ENCODE measurements around the gene SKIC8. TPM values are rescaled to one million over a fixed set of nuclear protein-coding genes. Genes with fewer than 3 reads are reported as not detected.

Gene SKIC8
- total RNA-seq, 1 experiment from 2014 or later: 56.2 TPM

DNA sequence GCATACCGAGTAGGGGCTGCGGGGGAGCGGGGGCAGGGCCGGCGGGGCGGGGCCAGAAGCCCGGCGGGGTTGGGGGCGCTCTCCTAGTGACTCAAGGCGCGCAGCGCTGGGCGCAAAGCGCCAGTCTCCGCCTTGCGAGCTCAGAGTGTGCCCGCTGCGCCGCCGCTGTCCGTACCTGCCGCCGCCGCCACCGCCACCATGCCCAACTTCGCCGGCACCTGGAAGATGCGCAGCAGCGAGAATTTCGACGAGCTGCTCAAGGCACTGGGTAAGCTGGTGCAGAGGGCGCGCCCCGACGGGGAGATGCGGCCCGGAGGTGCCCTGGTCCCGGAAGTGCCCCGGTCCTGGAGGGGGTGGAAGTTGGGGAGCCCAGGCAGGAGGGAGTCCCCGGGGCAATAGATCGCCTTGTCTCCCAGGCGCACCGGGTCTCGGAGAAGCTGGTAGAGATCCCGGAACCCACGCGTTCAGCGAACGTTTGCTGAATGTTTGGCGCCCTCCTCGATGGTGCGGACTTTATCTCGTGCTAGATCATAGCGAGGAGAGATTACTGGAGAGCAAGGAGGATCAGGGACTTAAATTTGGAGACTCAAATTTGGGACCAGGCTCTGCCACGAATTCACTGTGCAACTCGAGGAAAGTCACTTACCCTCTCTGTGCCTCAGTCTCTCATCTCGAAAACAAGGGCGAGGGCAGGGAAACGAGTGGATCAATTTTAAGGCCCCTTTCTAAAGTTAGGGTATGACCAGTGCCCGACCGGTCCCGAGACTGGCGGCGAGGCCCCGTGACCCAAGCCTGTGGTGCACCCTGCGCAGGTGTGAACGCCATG lies 41.0 kb upstream of the SKIC8 start, which contains the start of gene CRABP1:
Gene CRABP1, plus strand, starts transcription at position 123 of the 826 bp plus-strand sequence. Its CDS starts 76 bp downstream, at position 199.
- TF ChIP-seq, protein P1, sequence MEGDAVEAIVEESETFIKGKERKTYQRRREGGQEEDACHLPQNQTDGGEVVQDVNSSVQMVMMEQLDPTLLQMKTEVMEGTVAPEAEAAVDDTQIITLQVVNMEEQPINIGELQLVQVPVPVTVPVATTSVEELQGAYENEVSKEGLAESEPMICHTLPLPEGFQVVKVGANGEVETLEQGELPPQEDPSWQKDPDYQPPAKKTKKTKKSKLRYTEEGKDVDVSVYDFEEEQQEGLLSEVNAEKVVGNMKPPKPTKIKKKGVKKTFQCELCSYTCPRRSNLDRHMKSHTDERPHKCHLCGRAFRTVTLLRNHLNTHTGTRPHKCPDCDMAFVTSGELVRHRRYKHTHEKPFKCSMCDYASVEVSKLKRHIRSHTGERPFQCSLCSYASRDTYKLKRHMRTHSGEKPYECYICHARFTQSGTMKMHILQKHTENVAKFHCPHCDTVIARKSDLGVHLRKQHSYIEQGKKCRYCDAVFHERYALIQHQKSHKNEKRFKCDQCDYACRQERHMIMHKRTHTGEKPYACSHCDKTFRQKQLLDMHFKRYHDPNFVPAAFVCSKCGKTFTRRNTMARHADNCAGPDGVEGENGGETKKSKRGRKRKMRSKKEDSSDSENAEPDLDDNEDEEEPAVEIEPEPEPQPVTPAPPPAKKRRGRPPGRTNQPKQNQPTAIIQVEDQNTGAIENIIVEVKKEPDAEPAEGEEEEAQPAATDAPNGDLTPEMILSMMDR (IDR thresholded peaks at IDR 0.05; ENCODE audit: unreplicated experiment): no peak
- no TSS peak for BruUV-seq (replicated peaks)
- POLR2A ChIA-PET: no interaction called here
- CTCF ChIA-PET: no interaction called here
- Mint-ChIP-seq H3K9me3 (ENCODE audit: unreplicated experiment) (no peaks in the 10 kb centered on the region), H3K4me1 (ENCODE audit: insufficient read depth, unreplicated experiment) (no peaks in the 10 kb centered on the region), H3K36me3 (ENCODE audit: insufficient read depth, unreplicated experiment) (no peaks in the 10 kb centered on the region), H3K4me3 (ENCODE audit: unreplicated experiment) (no peak within 1 kb of the TSS), H3K27me3 (ENCODE audit: insufficient read depth, unreplicated experiment) (peaks cover 68% of the 10 kb centered on the region), H3K27ac (ENCODE audit: low read depth, unreplicated experiment) (no peak within 1 kb of the TSS)
- no peak for DNase-seq (ENCODE audit: unreplicated experiment)
- intact Hi-C loops (cut with micrococcal nuclease): no loop called here

DNA sequence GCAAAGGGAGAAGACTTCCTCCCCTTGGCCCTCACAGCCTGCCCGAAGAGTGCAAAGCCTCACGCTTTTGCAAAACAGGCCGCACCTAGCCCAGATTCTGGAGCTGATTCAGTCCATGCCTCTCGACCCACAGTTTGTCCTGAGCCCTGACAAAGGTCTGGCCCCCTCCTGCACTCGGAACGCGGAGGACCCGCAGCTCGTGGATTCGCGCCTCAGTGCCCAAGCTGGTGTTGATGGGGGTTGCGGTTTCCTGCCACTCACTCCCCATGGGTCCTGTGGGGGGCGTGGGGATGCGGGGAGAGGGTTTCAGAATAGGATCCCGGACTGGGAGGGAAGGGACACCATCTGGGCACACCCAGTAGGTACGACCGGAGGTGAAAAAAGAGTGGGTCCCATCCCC lies 40.1 kb upstream of the SKIC8 start:
- POLR2A ChIA-PET: no interaction called here
- intact Hi-C loops (cut with micrococcal nuclease): no loop called here
- TF ChIP-seq, protein P1 (IDR thresholded peaks at IDR 0.05; ENCODE audit: unreplicated experiment): no peak
- no peak overlapping the region for H3K4me3 Mint-ChIP-seq (ENCODE audit: unreplicated experiment)
- CTCF ChIA-PET: interaction anchor here (0.7 kb wide), 1 partner anchor 1249 kb away, joined by 4 read pairs; no protein-coding TSS in a partner anchor
- H3K27me3 Mint-ChIP-seq (ENCODE audit: insufficient read depth, unreplicated experiment): peaks cover 68% of the 10 kb centered on the region
- H3K36me3 Mint-ChIP-seq (ENCODE audit: insufficient read depth, unreplicated experiment): no peaks in the 10 kb centered on the region
- no peaks in the 10 kb centered on the region for H3K4me1 Mint-ChIP-seq (ENCODE audit: insufficient read depth, unreplicated experiment)
- H3K9me3 Mint-ChIP-seq (ENCODE audit: unreplicated experiment): no peaks in the 10 kb centered on the region
- no peak for DNase-seq (ENCODE audit: unreplicated experiment)
- H3K27ac Mint-ChIP-seq (ENCODE audit: low read depth, unreplicated experiment): no peak overlapping the region
- no TSS peak for BruUV-seq (replicated peaks)

DNA sequence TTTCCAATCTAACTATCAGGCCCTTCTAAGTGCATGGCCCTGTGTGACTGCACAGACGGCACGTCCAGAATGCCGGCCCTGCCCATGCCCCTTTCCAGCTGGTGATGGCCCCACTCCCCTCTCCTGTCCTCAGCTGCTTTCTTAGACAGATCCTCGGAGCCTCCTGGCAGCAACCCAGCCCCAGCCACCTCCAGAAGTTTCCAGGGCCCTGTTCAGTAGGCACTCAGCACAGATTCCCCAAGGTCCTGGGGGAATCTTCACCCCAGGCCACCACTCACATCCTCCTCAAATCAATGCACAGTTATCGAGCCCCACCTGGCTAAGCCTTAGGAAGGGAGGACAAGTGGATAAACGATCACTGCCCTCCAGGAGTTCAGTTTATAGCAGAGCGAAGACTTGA lies 39.4 kb upstream of the SKIC8 start:
- TF ChIP-seq, protein P1 (IDR thresholded peaks at IDR 0.05; ENCODE audit: unreplicated experiment): no peak
- ChIA-PET CTCF (no interaction called here), POLR2A (interaction anchor here (0.7 kb wide), 1 partner anchor 68 kb away, joined by 4 read pairs; no protein-coding TSS in a partner anchor)
- peaks cover 63% of the 10 kb centered on the region for H3K27me3 Mint-ChIP-seq (ENCODE audit: insufficient read depth, unreplicated experiment)
- H3K4me1 Mint-ChIP-seq (ENCODE audit: insufficient read depth, unreplicated experiment): no peaks in the 10 kb centered on the region
- no TSS peak for BruUV-seq (replicated peaks)
- no peak overlapping the region for H3K27ac Mint-ChIP-seq (ENCODE audit: low read depth, unreplicated experiment)
- intact Hi-C loops (cut with micrococcal nuclease): no loop called here
- no peaks in the 10 kb centered on the region for H3K9me3 Mint-ChIP-seq (ENCODE audit: unreplicated experiment)
- no peak overlapping the region for H3K4me3 Mint-ChIP-seq (ENCODE audit: unreplicated experiment)
- DNase-seq (ENCODE audit: unreplicated experiment): no peak
- H3K36me3 Mint-ChIP-seq (ENCODE audit: insufficient read depth, unreplicated experiment): no peaks in the 10 kb centered on the region

DNA sequence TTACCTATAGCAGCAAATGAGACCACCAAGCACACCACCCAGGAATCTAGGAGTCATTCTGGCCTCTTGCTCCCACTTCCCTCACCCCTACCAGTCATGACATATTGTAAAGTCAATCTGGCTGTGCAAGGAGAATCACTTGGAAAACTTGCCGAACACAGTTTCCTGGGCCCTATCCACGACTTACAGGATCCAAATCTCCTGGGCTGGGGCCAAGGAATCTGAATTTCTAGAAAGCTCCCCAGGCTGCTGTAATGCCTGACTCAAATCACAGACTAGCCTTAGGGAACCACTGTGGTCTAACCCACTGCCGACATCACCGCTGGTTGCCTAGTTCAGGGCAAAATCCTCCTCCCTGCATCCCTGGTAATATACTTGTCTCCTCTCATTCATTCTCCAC lies 36.6 kb upstream of the SKIC8 start:
- BruUV-seq (replicated peaks): no TSS peak
- DNase-seq (ENCODE audit: unreplicated experiment): no peak
- TF ChIP-seq, protein P1 (IDR thresholded peaks at IDR 0.05; ENCODE audit: unreplicated experiment): no peak
- Mint-ChIP-seq H3K36me3 (ENCODE audit: insufficient read depth, unreplicated experiment) (no peaks in the 10 kb centered on the region), H3K4me3 (ENCODE audit: unreplicated experiment) (no peak overlapping the region), H3K4me1 (ENCODE audit: insufficient read depth, unreplicated experiment) (no peaks in the 10 kb centered on the region), H3K9me3 (ENCODE audit: unreplicated experiment) (no peaks in the 10 kb centered on the region), H3K27ac (ENCODE audit: low read depth, unreplicated experiment) (no peak overlapping the region), H3K27me3 (ENCODE audit: insufficient read depth, unreplicated experiment) (peaks cover 36% of the 10 kb centered on the region)
- intact Hi-C loops (cut with micrococcal nuclease): no loop called here
- CTCF ChIA-PET: no interaction called here
- POLR2A ChIA-PET: interaction anchor here (0.7 kb wide), 1 partner anchor 37 kb away, joined by 3 read pairs; no protein-coding TSS in a partner anchor

All from MCF 10A (cell line).